ENCODE results near the gene NLK.
"Not testable (repeated sequence)": the region's sequence is repeated elsewhere in the genome, so short reads cannot be mapped to it uniquely, and the experiment has no call there.

The NLK gene

GRCh38 chr17:28173031-28173561 is 130.6 kb downstream of the NLK start:
- no peak overlapping the region for H3K27ac ChIP-seq (ENCODE audit: low read length)
- H3K36me3 ChIP-seq (ENCODE audit: control insufficient read depth in 2 of 2, insufficient read depth in 2 of 2, low read length in 2 of 2), result peaks cover 8 to 10% of the 10 kb centered on the region in 2 donors
- H3K9ac ChIP-seq (ENCODE audit: low read length in 2 of 2), result no peak overlapping the region
- no peaks in the 10 kb centered on the region for H3K9me3 ChIP-seq (ENCODE audit: control insufficient read depth in 2 of 2, low read length in 2 of 2)
- H3K4me1 ChIP-seq (ENCODE audit: control insufficient read depth, insufficient read depth, low read length), result no peaks in the 10 kb centered on the region
- no peak overlapping the region for H3K4me3 ChIP-seq (ENCODE audit: low read length in 2 of 2)
- H3K27me3 ChIP-seq (ENCODE audit: control insufficient read depth in 1 of 2, insufficient read depth in 2 of 2, low read length in 2 of 2), result no peaks in the 10 kb centered on the region

- no peaks in the 10 kb centered on the region for H3K27me3 ChIP-seq (ENCODE audit: control insufficient read depth in 1 of 2, insufficient read depth in 2 of 2, low read length in 2 of 2)
- no peak overlapping the region for H3K9ac ChIP-seq (ENCODE audit: low read length in 2 of 2)
- no peaks in the 10 kb centered on the region for H3K9me3 ChIP-seq (ENCODE audit: control insufficient read depth in 2 of 2, low read length in 2 of 2)
- H3K4me3 ChIP-seq (ENCODE audit: low read length in 2 of 2), result no peak overlapping the region
- peaks cover 5 to 10% of the 10 kb centered on the region in 2 donors for H3K36me3 ChIP-seq (ENCODE audit: control insufficient read depth in 2 of 2, insufficient read depth in 2 of 2, low read length in 2 of 2)
- H3K27ac ChIP-seq (ENCODE audit: low read length), result no peak overlapping the region
- no peaks in the 10 kb centered on the region for H3K4me1 ChIP-seq (ENCODE audit: control insufficient read depth, insufficient read depth, low read length)
Observed at GRCh38 chr17:28173801-28174200, 131.3 kb downstream of the NLK start.

GRCh38 chr17:28174352-28175046 is 132.0 kb downstream of the NLK start:
- no peaks in the 10 kb centered on the region for H3K9me3 ChIP-seq (ENCODE audit: control insufficient read depth in 2 of 2, low read length in 2 of 2)
- no peak overlapping the region for H3K27ac ChIP-seq (ENCODE audit: low read length)
- peaks cover 5 to 10% of the 10 kb centered on the region in 2 donors for H3K36me3 ChIP-seq (ENCODE audit: control insufficient read depth in 2 of 2, insufficient read depth in 2 of 2, low read length in 2 of 2)
- H3K9ac ChIP-seq (ENCODE audit: low read length in 2 of 2), result no peak overlapping the region
- no peaks in the 10 kb centered on the region for H3K4me1 ChIP-seq (ENCODE audit: control insufficient read depth, insufficient read depth, low read length)
- no peaks in the 10 kb centered on the region for H3K27me3 ChIP-seq (ENCODE audit: control insufficient read depth in 1 of 2, insufficient read depth in 2 of 2, low read length in 2 of 2)
- no peak overlapping the region for H3K4me3 ChIP-seq (ENCODE audit: low read length in 2 of 2)

GRCh38 chr17:28177351-28177750 is 134.9 kb downstream of the NLK start:
- Histone ChIP-seq H3K27me3 (ENCODE audit: control insufficient read depth in 1 of 2, insufficient read depth in 2 of 2, low read length in 2 of 2) (no peaks in the 10 kb centered on the region), H3K4me1 (ENCODE audit: control insufficient read depth, insufficient read depth, low read length) (no peaks in the 10 kb centered on the region), H3K9me3 (ENCODE audit: control insufficient read depth in 2 of 2, low read length in 2 of 2) (no peaks in the 10 kb centered on the region), H3K4me3 (ENCODE audit: low read length in 2 of 2) (no peak overlapping the region), H3K27ac (ENCODE audit: low read length) (no peak overlapping the region), H3K36me3 (ENCODE audit: control insufficient read depth in 2 of 2, insufficient read depth in 2 of 2, low read length in 2 of 2) (peaks cover 5 to 8% of the 10 kb centered on the region in 2 donors), H3K9ac (ENCODE audit: low read length in 2 of 2) (no peak overlapping the region)

GRCh38 chr17:28178800-28179199 is 136.3 kb downstream of the NLK start:
- no peaks in the 10 kb centered on the region for H3K9me3 ChIP-seq (ENCODE audit: control insufficient read depth in 2 of 2, low read length in 2 of 2)
- no peak overlapping the region for H3K27ac ChIP-seq (ENCODE audit: low read length)
- H3K4me3 ChIP-seq (ENCODE audit: low read length in 2 of 2), result no peak overlapping the region
- H3K9ac ChIP-seq (ENCODE audit: low read length in 2 of 2), result no peak overlapping the region
- no peaks in the 10 kb centered on the region for H3K27me3 ChIP-seq (ENCODE audit: control insufficient read depth in 1 of 2, insufficient read depth in 2 of 2, low read length in 2 of 2)
- H3K4me1 ChIP-seq (ENCODE audit: control insufficient read depth, insufficient read depth, low read length), result no peaks in the 10 kb centered on the region
- peaks cover 0 to 4% of the 10 kb centered on the region in 2 donors for H3K36me3 ChIP-seq (ENCODE audit: control insufficient read depth in 2 of 2, insufficient read depth in 2 of 2, low read length in 2 of 2)

- no peak overlapping the region for H3K4me3 ChIP-seq (ENCODE audit: low read length in 2 of 2)
- H3K9ac ChIP-seq (ENCODE audit: low read length in 2 of 2), result no peak overlapping the region
- H3K27ac ChIP-seq (ENCODE audit: low read length), result no peak overlapping the region
Observed at GRCh38 chr17:28180449-28180848, 138.0 kb downstream of the NLK start.

GRCh38 chr17:28181568-28181967 is 139.1 kb downstream of the NLK start:
- H3K4me1 ChIP-seq (ENCODE audit: control insufficient read depth, insufficient read depth, low read length), result no peaks in the 10 kb centered on the region
- no peak overlapping the region for H3K27ac ChIP-seq (ENCODE audit: low read length)
- H3K4me3 ChIP-seq (ENCODE audit: low read length in 2 of 2), result no peak overlapping the region
- H3K36me3 ChIP-seq (ENCODE audit: control insufficient read depth in 2 of 2, insufficient read depth in 2 of 2, low read length in 2 of 2), result peaks cover 2 to 4% of the 10 kb centered on the region in 2 donors
- H3K27me3 ChIP-seq (ENCODE audit: control insufficient read depth in 1 of 2, insufficient read depth in 2 of 2, low read length in 2 of 2), result no peaks in the 10 kb centered on the region
- no peak overlapping the region for H3K9ac ChIP-seq (ENCODE audit: low read length in 2 of 2)
- H3K9me3 ChIP-seq (ENCODE audit: control insufficient read depth in 2 of 2, low read length in 2 of 2), result no peaks in the 10 kb centered on the region

More at GRCh38 chr17:28180449-28180848, 138.0 kb downstream of the NLK start:
- no peaks in the 10 kb centered on the region for H3K9me3 ChIP-seq (ENCODE audit: control insufficient read depth in 2 of 2, low read length in 2 of 2)
- no peaks in the 10 kb centered on the region for H3K4me1 ChIP-seq (ENCODE audit: control insufficient read depth, insufficient read depth, low read length)
- H3K27me3 ChIP-seq (ENCODE audit: control insufficient read depth in 1 of 2, insufficient read depth in 2 of 2, low read length in 2 of 2), result no peaks in the 10 kb centered on the region
- H3K36me3 ChIP-seq (ENCODE audit: control insufficient read depth in 2 of 2, insufficient read depth in 2 of 2, low read length in 2 of 2), result peaks cover 1 to 2% of the 10 kb centered on the region in 2 donors

GRCh38 chr17:28182559-28182958 is 140.1 kb downstream of the NLK start:
- Histone ChIP-seq H3K27ac (ENCODE audit: low read length) (no peak overlapping the region), H3K36me3 (ENCODE audit: control insufficient read depth in 2 of 2, insufficient read depth in 2 of 2, low read length in 2 of 2) (peaks cover 2 to 5% of the 10 kb centered on the region in 2 donors), H3K4me1 (ENCODE audit: control insufficient read depth, insufficient read depth, low read length) (no peaks in the 10 kb centered on the region), H3K9ac (ENCODE audit: low read length in 2 of 2) (no peak overlapping the region), H3K4me3 (ENCODE audit: low read length in 2 of 2) (no peak overlapping the region), H3K27me3 (ENCODE audit: control insufficient read depth in 1 of 2, insufficient read depth in 2 of 2, low read length in 2 of 2) (no peaks in the 10 kb centered on the region), H3K9me3 (ENCODE audit: control insufficient read depth in 2 of 2, low read length in 2 of 2) (no peaks in the 10 kb centered on the region)

- Histone ChIP-seq H3K9me3 (ENCODE audit: control insufficient read depth in 2 of 2, low read length in 2 of 2) (no peaks in the 10 kb centered on the region), H3K27ac (ENCODE audit: low read length) (no peak overlapping the region), H3K9ac (ENCODE audit: low read length in 2 of 2) (no peak overlapping the region), H3K4me3 (ENCODE audit: low read length in 2 of 2) (no peak overlapping the region), H3K4me1 (ENCODE audit: control insufficient read depth, insufficient read depth, low read length) (no peaks in the 10 kb centered on the region), H3K36me3 (ENCODE audit: control insufficient read depth in 2 of 2, insufficient read depth in 2 of 2, low read length in 2 of 2) (peaks cover 5 to 7% of the 10 kb centered on the region in 2 donors), H3K27me3 (ENCODE audit: control insufficient read depth in 1 of 2, insufficient read depth in 2 of 2, low read length in 2 of 2) (no peaks in the 10 kb centered on the region)
Observed at GRCh38 chr17:28185658-28186057, 143.2 kb downstream of the NLK start.

- not testable (repeated sequence) for H3K4me1 ChIP-seq (ENCODE audit: control insufficient read depth, insufficient read depth, low read length); H3K9me3 ChIP-seq (ENCODE audit: control insufficient read depth in 2 of 2, low read length in 2 of 2)
Observed at GRCh38 chr17:28186472-28186871, 144.0 kb downstream of the NLK start.

GRCh38 chr17:28187931-28188330 is 145.5 kb downstream of the NLK start:
- Histone ChIP-seq H3K4me3 (ENCODE audit: low read length in 2 of 2) (no peak overlapping the region), H3K4me1 (ENCODE audit: control insufficient read depth, insufficient read depth, low read length) (no peaks in the 10 kb centered on the region), H3K9me3 (ENCODE audit: control insufficient read depth in 2 of 2, low read length in 2 of 2) (no peaks in the 10 kb centered on the region), H3K36me3 (ENCODE audit: control insufficient read depth in 2 of 2, insufficient read depth in 2 of 2, low read length in 2 of 2) (peaks cover 7 to 8% of the 10 kb centered on the region in 2 donors), H3K27ac (ENCODE audit: low read length) (no peak overlapping the region), H3K9ac (ENCODE audit: low read length in 2 of 2) (no peak overlapping the region), H3K27me3 (ENCODE audit: control insufficient read depth in 1 of 2, insufficient read depth in 2 of 2, low read length in 2 of 2) (no peaks in the 10 kb centered on the region)

More at GRCh38 chr17:28186472-28186871, 144.0 kb downstream of the NLK start:
- not testable (repeated sequence) for H3K36me3 ChIP-seq (ENCODE audit: control insufficient read depth in 2 of 2, insufficient read depth in 2 of 2, low read length in 2 of 2); H3K27ac ChIP-seq (ENCODE audit: low read length); H3K9ac ChIP-seq (ENCODE audit: low read length in 2 of 2); H3K4me3 ChIP-seq (ENCODE audit: low read length in 2 of 2); H3K27me3 ChIP-seq (ENCODE audit: control insufficient read depth in 1 of 2, insufficient read depth in 2 of 2, low read length in 2 of 2)

Measured in stomach smooth muscle (tissue), 2 donors.